Prostate gland (tissue), 2 donors: ENCODE results near the gene UQCRC2.

ENCODE experiments used
- POLR2A ChIP-seq: fragments of 450-650 bp; IDR thresholded peaks from one replicate; pipeline ENCODE4 v1.6.1; 2016; ENCODE audit warnings: antibody characterized with exemption, mild to moderate bottlenecking
- POLR2AphosphoS5 ChIP-seq: sonication (generic); formaldehyde crosslinking; IDR thresholded peaks from one replicate; pipeline ENCODE4 v1.6.1; 2017; ENCODE audit warnings: antibody characterized with exemption
- TF ChIP-seq, protein P1 (sequence below), 4 experiments: fragments of 200-600 bp in 2 of 4; fragments of 450-650 bp in 2 of 4; sonication (generic) in 2 of 4; IDR thresholded peaks; 1 replicate in 3 of 4; 2 replicates in 1 of 4; pipeline ENCODE4 v1.5.1; 2016 to 2019; ENCODE audit warnings: antibody characterized with exemption in 4 of 4, mild to moderate bottlenecking in 2 of 4, moderate library complexity in 2 of 4

- TF ChIP-seq, protein P1, sequence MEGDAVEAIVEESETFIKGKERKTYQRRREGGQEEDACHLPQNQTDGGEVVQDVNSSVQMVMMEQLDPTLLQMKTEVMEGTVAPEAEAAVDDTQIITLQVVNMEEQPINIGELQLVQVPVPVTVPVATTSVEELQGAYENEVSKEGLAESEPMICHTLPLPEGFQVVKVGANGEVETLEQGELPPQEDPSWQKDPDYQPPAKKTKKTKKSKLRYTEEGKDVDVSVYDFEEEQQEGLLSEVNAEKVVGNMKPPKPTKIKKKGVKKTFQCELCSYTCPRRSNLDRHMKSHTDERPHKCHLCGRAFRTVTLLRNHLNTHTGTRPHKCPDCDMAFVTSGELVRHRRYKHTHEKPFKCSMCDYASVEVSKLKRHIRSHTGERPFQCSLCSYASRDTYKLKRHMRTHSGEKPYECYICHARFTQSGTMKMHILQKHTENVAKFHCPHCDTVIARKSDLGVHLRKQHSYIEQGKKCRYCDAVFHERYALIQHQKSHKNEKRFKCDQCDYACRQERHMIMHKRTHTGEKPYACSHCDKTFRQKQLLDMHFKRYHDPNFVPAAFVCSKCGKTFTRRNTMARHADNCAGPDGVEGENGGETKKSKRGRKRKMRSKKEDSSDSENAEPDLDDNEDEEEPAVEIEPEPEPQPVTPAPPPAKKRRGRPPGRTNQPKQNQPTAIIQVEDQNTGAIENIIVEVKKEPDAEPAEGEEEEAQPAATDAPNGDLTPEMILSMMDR (IDR thresholded peaks at IDR 0.05): no peak
- TF ChIP-seq POLR2A (no peak), POLR2AphosphoS5 (no peak)
Measured at GRCh38 chr16:22018559-22018958, 65.4 kb downstream of the UQCRC2 start.
